Thoracic aorta (tissue), 2 donors: Measurements from ENCODE around the gene ARL15. TPM values are rescaled to one million over a fixed set of nuclear protein-coding genes. Genes with fewer than 3 reads are reported as not detected.

Experiments
- ATAC-seq: fragments of 150-250 bp; one replicate; pipeline ENCODE4 v1.8.0; 2017; ENCODE audit warnings: low read depth; ENCODE audit not compliant: insufficient number of reproducible peaks, low FRiP score
- DNase-seq: peaks from one replicate; pipeline ENCODE4 v3.0.0-alpha.2; 2020; ENCODE audit warnings: low spot score
- H3K27ac ChIP-seq, 2 donors: fragments of 200-600 bp; sonication (generic); 1 replicate in 1 of 2; 2 replicates in 1 of 2; pipeline ENCODE4 v1.5.1; 2016; ENCODE audit warnings: mild to moderate bottlenecking in 2 of 2, moderate library complexity in 2 of 2
- H3K27me3 ChIP-seq: fragments of 200-600 bp; sonication (generic); replicated peaks from 2 replicates; pipeline ENCODE4 v1.6.0; 2016; ENCODE audit warnings: mild to moderate bottlenecking; ENCODE audit not compliant: insufficient read depth
- H3K36me3 ChIP-seq: fragments of 200-600 bp; sonication (generic); one replicate; pipeline ENCODE4 v1.5.1; 2016
- H3K4me1 ChIP-seq, 2 donors: fragments of 200-600 bp; sonication (generic); 1 replicate in 1 of 2; 2 replicates in 1 of 2; pipeline versions ENCODE4 v1.5.1 to v1.6.0; 2016; ENCODE audit warnings: low read depth in 2 of 2, mild to moderate bottlenecking in 1 of 2; ENCODE audit not compliant: control insufficient read depth in 1 of 2
- H3K4me3 ChIP-seq: fragments of 200-600 bp; sonication (generic); 2 replicates; pipeline ENCODE4 v1.5.1; 2016; ENCODE audit warnings: mild to moderate bottlenecking
- H3K9me3 ChIP-seq: fragments of 200-600 bp; sonication (generic); 2 replicates; pipeline ENCODE4 v1.5.1; 2016
- CTCF ChIP-seq: fragments of 200-600 bp; sonication (generic); IDR thresholded peaks from one replicate; pipeline ENCODE4 v1.5.1; 2019; ENCODE audit warnings: antibody characterized with exemption
- total RNA-seq, 2 donors: library from RNA; depleted of rRNA; stranded (reverse); fragments of >200 nt; gene quantifications; one replicate each; pipeline versions ENCODE4 v1.1.0 to v1.2.3, GENCODE V29; 2016

The ARL15 gene
- total RNA-seq, 2 donors from 2014 or later, result 23.6 to 36.8 TPM

GRCh38 chr5:53893626-53894025 lies 416.7 kb downstream of the ARL15 start:
- H3K9me3 ChIP-seq, result no peaks in the 10 kb centered on the region
- ATAC-seq, result no peak
- H3K27me3 ChIP-seq, result no peaks in the 10 kb centered on the region
- no peak for DNase-seq
- no peak for TF ChIP-seq CTCF
- no peaks in the 10 kb centered on the region for H3K36me3 ChIP-seq
- no peak overlapping the region for H3K4me3 ChIP-seq
- H3K4me1 ChIP-seq, result peaks cover 0 to 5% of the 10 kb centered on the region in 2 donors
- no peak overlapping the region for H3K27ac ChIP-seq

- no peak for TF ChIP-seq CTCF
- peaks cover 0 to 5% of the 10 kb centered on the region in 2 donors for H3K4me1 ChIP-seq
- no peaks in the 10 kb centered on the region for H3K9me3 ChIP-seq
- no peak overlapping the region for H3K4me3 ChIP-seq
- no peak for DNase-seq
- H3K27ac ChIP-seq, result no peak overlapping the region
- no peaks in the 10 kb centered on the region for H3K27me3 ChIP-seq
- no peak for ATAC-seq
- H3K36me3 ChIP-seq, result no peaks in the 10 kb centered on the region
These were observed 418.1 kb downstream of the ARL15 start for GRCh38 chr5:53892224-53892623.

- Histone ChIP-seq H3K27ac (no peak overlapping the region), H3K4me3 (no peak overlapping the region), H3K4me1 (peaks cover 0 to 5% of the 10 kb centered on the region in 2 donors), H3K36me3 (no peaks in the 10 kb centered on the region), H3K27me3 (no peaks in the 10 kb centered on the region), H3K9me3 (no peaks in the 10 kb centered on the region)
- DNase-seq (no peak), ATAC-seq (no peak)
- no peak for TF ChIP-seq CTCF
These were observed 419.2 kb downstream of the ARL15 start for GRCh38 chr5:53891159-53891558.

GRCh38 chr5:53890490-53890889 lies 419.9 kb downstream of the ARL15 start:
- no peak for ATAC-seq
- H3K27ac ChIP-seq, result no peak overlapping the region

GRCh38 chr5:53884844-53885243 lies 425.5 kb downstream of the ARL15 start:
- H3K9me3 ChIP-seq, result no peaks in the 10 kb centered on the region
- no peaks in the 10 kb centered on the region for H3K36me3 ChIP-seq
- no peak for ATAC-seq

More at GRCh38 chr5:53890490-53890889, 419.9 kb downstream of the ARL15 start:
- TF ChIP-seq CTCF, result no peak
- no peaks in the 10 kb centered on the region for H3K27me3 ChIP-seq
- no peaks in the 10 kb centered on the region for H3K9me3 ChIP-seq
- H3K4me1 ChIP-seq, result peaks cover 0 to 5% of the 10 kb centered on the region in 2 donors
- DNase-seq, result no peak
- no peak overlapping the region for H3K4me3 ChIP-seq
- no peaks in the 10 kb centered on the region for H3K36me3 ChIP-seq

More at GRCh38 chr5:53884844-53885243, 425.5 kb downstream of the ARL15 start:
- no peak for DNase-seq
- H3K27me3 ChIP-seq, result no peaks in the 10 kb centered on the region
- H3K4me1 ChIP-seq, result no peaks in the 10 kb centered on the region
- no peak for TF ChIP-seq CTCF
- H3K4me3 ChIP-seq, result no peak overlapping the region
- no peak overlapping the region for H3K27ac ChIP-seq
